ENCODE data around the gene EHBP1. TPM values are rescaled to one million over a fixed set of nuclear protein-coding genes. Genes with fewer than 3 reads are reported as not detected.

EHBP1 gene
- total RNA-seq, 5 donors from 2014 or later (not counting 1 experiment from before 2014, with no cell fraction given): 22.1 to 28.7 (median 26.1) TPM

DNA sequence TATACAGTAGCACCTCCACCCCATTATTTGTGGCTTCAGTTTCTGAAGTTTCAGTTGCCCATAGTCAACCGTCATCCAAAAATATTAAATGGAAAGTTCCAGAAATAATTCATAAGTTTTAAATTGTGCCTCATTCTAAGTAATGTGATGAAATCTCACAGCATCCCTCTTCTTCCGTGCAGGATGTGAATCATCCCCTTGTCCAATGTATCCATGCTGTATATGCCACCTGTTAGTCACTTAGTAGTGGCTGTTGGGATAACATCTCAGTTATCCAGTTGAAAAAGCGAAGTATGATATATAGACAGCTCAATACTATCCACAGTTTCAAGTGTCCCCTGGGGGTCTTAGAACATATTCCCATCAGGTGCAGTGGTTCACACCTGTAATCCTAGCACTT lies 226.0 kb downstream of the EHBP1 start:
- ChIA-PET POLR2A (no interaction called here), CTCF (no interaction called here)
- Histone ChIP-seq H3K9me3 (no peaks in the 10 kb centered on the region), H3K4me1 (ENCODE audit: control insufficient read depth in 1 of 2, extremely low read depth in 1 of 2, insufficient read depth in 2 of 2, low read length in 2 of 2) (no peaks in the 10 kb centered on the region), H3K36me3 (ENCODE audit: control insufficient read depth in 2 of 2, extremely low read depth in 1 of 2, insufficient read depth in 1 of 2, low read length in 1 of 2) (no peaks in the 10 kb centered on the region), H3K4me3 (ENCODE audit: control insufficient read depth in 1 of 2, extremely low read depth in 1 of 2, low read length in 1 of 2) (no peak overlapping the region), H3K27me3 (replicated peaks in 1 of 2; ENCODE audit: control insufficient read depth in 2 of 2, extremely low read depth in 1 of 2, insufficient read depth in 2 of 2, low read length in 1 of 2) (no peaks in the 10 kb centered on the region), H3K27ac (ENCODE audit: low read length) (no peak overlapping the region)
- no CpG with 5 or more reads among the region's 3 CpGs for WGBS (ENCODE audit: insufficient coverage)
- H3K4me3 Mint-ChIP-seq: no peak overlapping the region
- DNase-seq (no peak), ATAC-seq (replicated peaks in 1 of 4) (no peak)
- no peaks in the 10 kb centered on the region for H3K36me3 Mint-ChIP-seq
- no peak overlapping the region for H3K27ac Mint-ChIP-seq
- peaks cover 0 to 4% (median 0%) of the 10 kb centered on the region in 3 donors for H3K9me3 Mint-ChIP-seq
- no peaks in the 10 kb centered on the region for H3K27me3 Mint-ChIP-seq
- H3K4me1 Mint-ChIP-seq: no peaks in the 10 kb centered on the region

DNA sequence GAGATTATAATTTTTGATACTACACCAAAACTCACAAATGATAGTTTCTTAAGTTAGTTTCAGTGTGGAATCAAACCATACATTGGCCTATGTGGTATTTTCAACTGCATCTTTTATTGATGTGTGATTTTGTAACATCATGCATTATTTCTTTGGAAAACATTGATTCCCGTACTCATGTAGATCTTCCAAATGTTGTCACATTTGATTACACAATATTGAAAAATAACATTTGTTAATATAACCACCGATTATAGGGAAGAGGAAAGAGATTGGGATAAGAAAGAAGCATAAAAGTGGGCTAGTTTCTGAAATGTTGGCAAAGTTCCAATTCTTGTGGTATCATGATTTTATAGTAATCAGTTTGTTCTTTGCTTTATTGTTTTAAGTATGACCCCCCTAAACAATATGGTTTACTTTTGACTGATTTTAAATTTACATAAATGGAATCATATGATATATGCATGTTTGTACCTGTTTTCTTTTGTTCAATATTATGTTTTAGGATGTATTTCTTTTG lies 227.9 kb downstream of the EHBP1 start:
- Mint-ChIP-seq H3K9me3 (no peaks in the 10 kb centered on the region), H3K27me3 (no peaks in the 10 kb centered on the region), H3K4me1 (no peaks in the 10 kb centered on the region), H3K4me3 (no peak overlapping the region), H3K36me3 (no peaks in the 10 kb centered on the region), H3K27ac (no peak overlapping the region)
- no peak for ATAC-seq (replicated peaks in 1 of 4)
- H3K27me3 ChIP-seq (replicated peaks in 1 of 2; ENCODE audit: control insufficient read depth in 2 of 2, extremely low read depth in 1 of 2, insufficient read depth in 2 of 2, low read length in 1 of 2): no peaks in the 10 kb centered on the region
- H3K36me3 ChIP-seq (ENCODE audit: control insufficient read depth in 2 of 2, extremely low read depth in 1 of 2, insufficient read depth in 1 of 2, low read length in 1 of 2): no peaks in the 10 kb centered on the region
- H3K4me1 ChIP-seq (ENCODE audit: control insufficient read depth in 1 of 2, extremely low read depth in 1 of 2, insufficient read depth in 2 of 2, low read length in 2 of 2): no peaks in the 10 kb centered on the region
- no peak overlapping the region for H3K27ac ChIP-seq (ENCODE audit: low read length)
- ChIA-PET CTCF (no interaction called here), POLR2A (no interaction called here)
- WGBS (ENCODE audit: insufficient coverage): no CpG with 5 or more reads among the region's 2 CpGs
- no peaks in the 10 kb centered on the region for H3K9me3 ChIP-seq
- H3K4me3 ChIP-seq (ENCODE audit: control insufficient read depth in 1 of 2, extremely low read depth in 1 of 2, low read length in 1 of 2): no peak overlapping the region
- DNase-seq: no peak

DNA sequence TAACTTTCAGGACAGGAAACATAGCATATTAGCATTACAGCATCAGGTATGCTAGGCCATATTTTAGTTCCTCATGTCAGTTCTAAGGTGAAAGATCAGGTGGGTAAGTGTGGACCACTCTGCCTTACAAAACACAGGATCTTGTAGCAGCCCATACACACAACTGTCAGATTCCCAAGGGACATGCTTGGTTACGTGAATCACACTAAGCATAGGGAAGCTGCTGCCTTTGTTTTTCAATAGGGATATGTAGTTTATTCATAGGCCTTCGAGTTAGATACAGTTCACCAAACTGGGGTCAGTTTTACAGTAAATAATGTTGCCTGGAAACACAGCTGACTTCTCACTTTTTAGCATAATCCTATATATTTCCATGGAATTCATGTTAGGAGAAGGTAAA lies 229.0 kb downstream of the EHBP1 start:
- no peaks in the 10 kb centered on the region for H3K27me3 Mint-ChIP-seq

DNA sequence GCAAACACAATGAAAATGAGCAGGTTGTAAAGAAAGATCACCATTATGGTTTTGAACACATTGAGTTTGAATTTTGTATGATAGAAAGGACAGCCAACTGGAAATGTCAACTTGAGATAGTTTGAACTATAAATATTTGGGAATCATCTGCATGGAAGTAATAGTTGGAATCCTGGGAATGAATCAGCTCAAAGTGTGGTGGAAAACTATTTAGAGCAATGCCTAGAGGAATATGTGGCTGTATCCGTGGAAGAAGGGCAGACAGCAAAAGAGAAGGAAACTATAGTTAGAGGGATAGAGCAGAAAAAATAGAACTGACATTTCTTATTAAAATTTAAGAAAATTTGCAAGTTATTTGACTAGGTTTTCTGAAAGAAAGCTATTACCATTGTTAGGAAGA lies 232.6 kb downstream of the EHBP1 start:
- H3K27ac Mint-ChIP-seq: no peak overlapping the region
- POLR2A ChIA-PET: no interaction called here
- no peak overlapping the region for H3K27ac ChIP-seq (ENCODE audit: low read length)
- DNase-seq: no peak
- H3K27me3 ChIP-seq (replicated peaks in 1 of 2; ENCODE audit: control insufficient read depth in 2 of 2, extremely low read depth in 1 of 2, insufficient read depth in 2 of 2, low read length in 1 of 2): no peaks in the 10 kb centered on the region
- no peaks in the 10 kb centered on the region for H3K27me3 Mint-ChIP-seq
- no peaks in the 10 kb centered on the region for H3K4me1 ChIP-seq (ENCODE audit: control insufficient read depth in 1 of 2, extremely low read depth in 1 of 2, insufficient read depth in 2 of 2, low read length in 2 of 2)
- no CpG with 5 or more reads among the region's 1 CpG for WGBS (ENCODE audit: insufficient coverage)
- H3K9me3 Mint-ChIP-seq: no peaks in the 10 kb centered on the region
- CTCF ChIA-PET: interaction anchor here (0.5 to 0.6 kb wide), 2 partner anchors 49 to 150 kb away, joined by 3 to 4 read pairs; no protein-coding TSS in a partner anchor
- no peak overlapping the region for H3K4me3 ChIP-seq (ENCODE audit: control insufficient read depth in 1 of 2, extremely low read depth in 1 of 2, low read length in 1 of 2)
- no peak overlapping the region for H3K4me3 Mint-ChIP-seq
- peaks cover 2% of the 10 kb centered on the region for H3K36me3 Mint-ChIP-seq
- no peaks in the 10 kb centered on the region for H3K4me1 Mint-ChIP-seq
- H3K36me3 ChIP-seq (ENCODE audit: control insufficient read depth in 2 of 2, extremely low read depth in 1 of 2, insufficient read depth in 1 of 2, low read length in 1 of 2): no peaks in the 10 kb centered on the region
- H3K9me3 ChIP-seq: no peaks in the 10 kb centered on the region
- ATAC-seq (replicated peaks in 1 of 4): no peak

More for the DNA sequence above, 229.0 kb downstream of the EHBP1 start:
- H3K27me3 ChIP-seq (replicated peaks in 1 of 2; ENCODE audit: control insufficient read depth in 2 of 2, extremely low read depth in 1 of 2, insufficient read depth in 2 of 2, low read length in 1 of 2): no peaks in the 10 kb centered on the region
- no peak for ATAC-seq (replicated peaks in 1 of 4)
- no peaks in the 10 kb centered on the region for H3K9me3 ChIP-seq
- H3K36me3 Mint-ChIP-seq: no peaks in the 10 kb centered on the region
- no peaks in the 10 kb centered on the region for H3K4me1 ChIP-seq (ENCODE audit: control insufficient read depth in 1 of 2, extremely low read depth in 1 of 2, insufficient read depth in 2 of 2, low read length in 2 of 2)
- ChIA-PET CTCF (interaction anchor here (0.6 to 0.7 kb wide), 2 partner anchors 16 to 32 kb away, joined by 3 read pairs; no protein-coding TSS in a partner anchor), POLR2A (interaction anchor here in 1 of 2 donors (0.5 kb wide), 1 partner anchor 34 kb away, joined by 4 read pairs; no protein-coding TSS in a partner anchor)
- no peak for DNase-seq
- H3K27ac Mint-ChIP-seq: no peak overlapping the region
- no CpG with 5 or more reads among the region's 2 CpGs for WGBS (ENCODE audit: insufficient coverage)
- no peaks in the 10 kb centered on the region for H3K36me3 ChIP-seq (ENCODE audit: control insufficient read depth in 2 of 2, extremely low read depth in 1 of 2, insufficient read depth in 1 of 2, low read length in 1 of 2)
- H3K27ac ChIP-seq (ENCODE audit: low read length): no peak overlapping the region
- H3K9me3 Mint-ChIP-seq: no peaks in the 10 kb centered on the region
- H3K4me1 Mint-ChIP-seq: no peaks in the 10 kb centered on the region
- H3K4me3 ChIP-seq (ENCODE audit: control insufficient read depth in 1 of 2, extremely low read depth in 1 of 2, low read length in 1 of 2): no peak overlapping the region
- no peak overlapping the region for H3K4me3 Mint-ChIP-seq

DNA sequence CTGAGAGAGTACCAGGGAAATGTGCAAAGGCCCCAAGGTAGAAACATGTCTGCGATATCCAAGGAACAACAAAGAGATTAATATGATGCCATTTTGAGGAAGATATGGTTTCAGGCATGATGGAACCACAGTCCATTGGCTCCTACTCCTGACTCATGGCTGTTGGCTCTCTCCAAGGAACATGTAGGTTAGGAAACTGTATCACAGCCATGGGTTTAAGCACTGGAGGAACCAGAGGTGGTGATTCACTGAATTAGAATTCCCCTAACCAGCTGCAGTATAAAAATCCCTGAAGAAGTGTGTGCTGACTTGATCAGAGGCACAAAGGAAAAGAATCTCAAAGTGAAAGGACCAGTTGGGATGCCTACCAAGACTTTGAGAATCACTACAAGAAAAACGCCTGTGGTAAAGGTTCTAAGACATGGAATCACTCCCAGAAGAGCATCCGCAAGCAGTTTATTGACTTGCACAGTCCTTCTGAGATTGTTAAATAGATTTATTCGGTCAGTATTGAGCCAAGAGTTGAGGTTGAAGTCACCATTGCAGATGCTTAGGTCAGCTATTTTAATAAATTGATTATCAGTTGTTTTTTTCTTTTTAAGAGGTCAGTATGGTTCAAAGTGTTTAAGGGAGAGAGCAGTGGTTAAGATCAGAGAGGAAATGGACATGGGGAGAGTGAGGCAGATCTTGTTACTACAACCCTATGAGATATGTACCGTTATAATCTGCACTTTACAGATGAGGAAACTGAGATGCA lies 234.4 kb downstream of the EHBP1 start:
- ATAC-seq (replicated peaks in 1 of 4) (no peak), DNase-seq (no peak)
- Mint-ChIP-seq H3K4me1 (no peaks in the 10 kb centered on the region), H3K27me3 (no peaks in the 10 kb centered on the region), H3K36me3 (peaks cover 10% of the 10 kb centered on the region), H3K9me3 (no peaks in the 10 kb centered on the region), H3K27ac (no peak overlapping the region), H3K4me3 (no peak overlapping the region)
- no peaks in the 10 kb centered on the region for H3K4me1 ChIP-seq (ENCODE audit: control insufficient read depth in 1 of 2, extremely low read depth in 1 of 2, insufficient read depth in 2 of 2, low read length in 2 of 2)
- CTCF ChIA-PET: no interaction called here
- no peaks in the 10 kb centered on the region for H3K27me3 ChIP-seq (replicated peaks in 1 of 2; ENCODE audit: control insufficient read depth in 2 of 2, extremely low read depth in 1 of 2, insufficient read depth in 2 of 2, low read length in 1 of 2)
- no peak overlapping the region for H3K4me3 ChIP-seq (ENCODE audit: control insufficient read depth in 1 of 2, extremely low read depth in 1 of 2, low read length in 1 of 2)
- POLR2A ChIA-PET: no interaction called here
- WGBS (ENCODE audit: insufficient coverage): 84% methylated on average over 4 of the region's 5 CpGs
- no peaks in the 10 kb centered on the region for H3K9me3 ChIP-seq
- H3K27ac ChIP-seq (ENCODE audit: low read length): no peak overlapping the region
- no peaks in the 10 kb centered on the region for H3K36me3 ChIP-seq (ENCODE audit: control insufficient read depth in 2 of 2, extremely low read depth in 1 of 2, insufficient read depth in 1 of 2, low read length in 1 of 2)

DNA sequence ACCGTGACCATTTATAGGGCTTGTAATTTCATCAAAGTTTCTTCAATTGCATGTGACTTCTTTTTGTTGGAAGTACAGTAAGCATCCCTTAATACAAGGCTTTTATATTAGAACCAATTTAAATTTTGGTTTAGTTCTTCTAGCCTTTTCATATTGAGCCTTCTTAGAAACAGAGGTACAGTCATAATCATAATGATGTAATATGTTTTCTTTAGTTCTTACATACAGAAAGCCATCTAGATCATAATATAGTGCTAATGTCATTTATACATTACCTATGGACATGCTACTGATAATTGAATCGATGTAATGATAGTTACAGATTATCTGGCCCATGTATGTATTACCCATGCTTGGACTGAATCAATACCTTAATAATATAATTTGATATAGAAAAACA lies 235.2 kb downstream of the EHBP1 start:
- no peaks in the 10 kb centered on the region for H3K9me3 Mint-ChIP-seq
- H3K4me3 Mint-ChIP-seq: no peak overlapping the region
- no peak for ATAC-seq (replicated peaks in 1 of 4)
- Histone ChIP-seq H3K4me1 (ENCODE audit: control insufficient read depth in 1 of 2, extremely low read depth in 1 of 2, insufficient read depth in 2 of 2, low read length in 2 of 2) (no peaks in the 10 kb centered on the region), H3K4me3 (ENCODE audit: control insufficient read depth in 1 of 2, extremely low read depth in 1 of 2, low read length in 1 of 2) (no peak overlapping the region), H3K9me3 (no peaks in the 10 kb centered on the region), H3K27ac (ENCODE audit: low read length) (no peak overlapping the region), H3K27me3 (replicated peaks in 1 of 2; ENCODE audit: control insufficient read depth in 2 of 2, extremely low read depth in 1 of 2, insufficient read depth in 2 of 2, low read length in 1 of 2) (no peaks in the 10 kb centered on the region), H3K36me3 (ENCODE audit: control insufficient read depth in 2 of 2, extremely low read depth in 1 of 2, insufficient read depth in 1 of 2, low read length in 1 of 2) (no peaks in the 10 kb centered on the region)
- WGBS (ENCODE audit: insufficient coverage): no CpG with 5 or more reads among the region's 2 CpGs
- DNase-seq: no peak
- ChIA-PET POLR2A (no interaction called here), CTCF (no interaction called here)
- no peaks in the 10 kb centered on the region for H3K4me1 Mint-ChIP-seq
- H3K27ac Mint-ChIP-seq: no peak overlapping the region
- H3K36me3 Mint-ChIP-seq: peaks cover 10% of the 10 kb centered on the region
- no peaks in the 10 kb centered on the region for H3K27me3 Mint-ChIP-seq

Data from T-cell (primary cell).